Glutamatergic neuron (in vitro differentiated cells): Measurements from ENCODE around the gene ENTPD8. TPM values are rescaled to one million over a fixed set of nuclear protein-coding genes. Genes with fewer than 3 reads are reported as not detected.

Experiments
- DNase-seq: peaks from one replicate; pipeline ENCODE4 v3.0.0; 2022
- H3K27ac Mint-ChIP-seq: one replicate; pipeline ENCODE4 v1.8.0; 2020; ENCODE audit warnings: mild to moderate bottlenecking, mixed read lengths, inconsistent platforms; ENCODE audit not compliant: unreplicated experiment
- H3K27me3 Mint-ChIP-seq: one replicate; pipeline ENCODE4 v1.8.0; 2020; ENCODE audit warnings: mild to moderate bottlenecking, moderate library complexity, mixed read lengths, inconsistent platforms; ENCODE audit not compliant: unreplicated experiment
- H3K36me3 Mint-ChIP-seq: one replicate; pipeline ENCODE4 v1.8.0; 2020; ENCODE audit warnings: mild to moderate bottlenecking, mixed read lengths, inconsistent platforms; ENCODE audit not compliant: unreplicated experiment
- H3K4me1 Mint-ChIP-seq: one replicate; pipeline ENCODE4 v1.8.0; 2020; ENCODE audit warnings: mild to moderate bottlenecking, low read depth, mixed read lengths, inconsistent platforms; ENCODE audit not compliant: unreplicated experiment
- H3K4me3 Mint-ChIP-seq: one replicate; pipeline ENCODE4 v1.8.0; 2020; ENCODE audit warnings: mild to moderate bottlenecking, mixed read lengths, inconsistent platforms; ENCODE audit not compliant: unreplicated experiment
- H3K9me3 Mint-ChIP-seq: one replicate; pipeline ENCODE4 v1.8.0; 2020; ENCODE audit warnings: mild to moderate bottlenecking, moderate library complexity, mixed read lengths, inconsistent platforms; ENCODE audit not compliant: unreplicated experiment
- CTCF ChIP-seq: fragments of 200-600 bp; sonication (generic); IDR thresholded peaks from one replicate; pipeline ENCODE4 v1.5.0; 2021; ENCODE audit not compliant: partially characterized antibody, unreplicated experiment
- total RNA-seq: library from RNA; stranded (reverse); fragmentation: NEBNext Ultra II Directional; extraction: Animal tissue kit (Norgen Biotek cat#: 25700); gene quantifications from one replicate; pipeline ENCODE4 v1.2.1, GENCODE V29; 2021; ENCODE audit not compliant: unreplicated experiment

ENTPD8 gene
- total RNA-seq, 1 donor from 2014 or later = 1.0 TPM

- no peak for DNase-seq
- Mint-ChIP-seq H3K4me1 (peaks cover 2% of the 10 kb centered on the region), H3K9me3 (peaks cover 8% of the 10 kb centered on the region), H3K4me3 (no peak overlapping the region), H3K27ac (no peak overlapping the region), H3K27me3 (peaks cover 5% of the 10 kb centered on the region), H3K36me3 (peaks cover 6% of the 10 kb centered on the region)
- TF ChIP-seq CTCF = no peak
Observed at GRCh38 chr9:137462986-137463930, 22.1 kb upstream of the ENTPD8 start.

DNA sequence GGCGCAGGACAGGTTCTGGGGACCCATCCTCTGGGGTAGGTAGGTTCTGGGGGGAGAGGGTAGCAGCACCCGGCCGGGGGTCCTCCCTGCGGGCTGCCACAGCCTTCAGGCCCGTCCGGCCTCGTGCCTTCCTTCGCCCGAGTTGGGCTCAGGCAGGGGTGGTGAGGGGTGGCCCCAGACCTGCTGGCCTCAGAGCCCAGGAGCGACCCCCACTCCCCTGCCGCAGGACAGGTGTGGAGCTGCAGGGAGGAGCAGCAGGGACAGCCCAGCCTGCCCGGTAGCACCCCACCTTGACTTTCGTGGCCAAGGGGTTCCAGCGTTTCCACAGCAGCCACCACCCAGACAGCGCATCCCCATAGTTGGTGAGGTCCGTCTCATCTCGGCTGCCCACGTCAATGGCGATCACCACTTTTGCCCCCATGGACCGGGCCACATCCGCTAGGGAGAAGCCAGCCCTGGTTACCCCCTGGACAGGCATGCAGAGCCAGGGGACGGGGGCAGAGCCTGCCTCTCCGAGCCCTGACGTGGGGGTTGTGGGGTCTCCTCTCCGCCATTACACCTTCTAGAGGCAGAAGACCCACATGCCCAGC is 21.3 kb upstream of the ENTPD8 start:
- Mint-ChIP-seq H3K9me3 (peaks cover 8% of the 10 kb centered on the region), H3K27me3 (peaks cover 5% of the 10 kb centered on the region), H3K4me1 (peaks cover 2% of the 10 kb centered on the region), H3K27ac (no peak overlapping the region), H3K4me3 (no peak overlapping the region), H3K36me3 (peaks cover 6% of the 10 kb centered on the region)
- no peak for TF ChIP-seq CTCF
- no peak for DNase-seq

GRCh38 chr9:137461663-137462395 is 20.7 kb upstream of the ENTPD8 start:
- H3K36me3 Mint-ChIP-seq = peaks cover 6% of the 10 kb centered on the region
- peaks cover 2% of the 10 kb centered on the region for H3K4me1 Mint-ChIP-seq
- peak; percentile 22 for DNase-seq
- H3K27me3 Mint-ChIP-seq = peaks cover 5% of the 10 kb centered on the region
- H3K4me3 Mint-ChIP-seq = no peak overlapping the region
- H3K9me3 Mint-ChIP-seq = peaks cover 8% of the 10 kb centered on the region
- TF ChIP-seq CTCF = no peak
- H3K27ac Mint-ChIP-seq = no peak overlapping the region

DNA sequence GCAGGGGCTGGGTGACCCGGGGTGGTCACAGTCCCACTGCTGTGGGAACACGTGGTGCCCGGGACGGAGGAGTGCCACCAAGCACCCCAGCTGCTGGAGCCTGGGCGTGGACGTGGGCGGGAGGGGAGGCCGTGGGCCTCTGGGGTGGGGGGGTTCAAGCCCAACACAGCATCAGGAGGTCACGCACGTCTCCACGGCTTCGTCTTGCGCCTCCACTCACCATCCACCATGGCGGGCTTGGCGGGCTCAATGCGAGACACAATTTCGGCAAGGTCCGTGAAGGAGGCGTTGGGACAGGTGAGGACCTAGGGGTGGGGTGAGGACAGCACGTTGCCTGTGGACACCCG is 20.1 kb upstream of the ENTPD8 start:
- H3K27ac Mint-ChIP-seq = no peak overlapping the region
- no peak overlapping the region for H3K4me3 Mint-ChIP-seq
- H3K36me3 Mint-ChIP-seq = peaks cover 5% of the 10 kb centered on the region
- no peak for TF ChIP-seq CTCF
- peaks cover 9% of the 10 kb centered on the region for H3K9me3 Mint-ChIP-seq
- DNase-seq = no peak
- peaks cover 4% of the 10 kb centered on the region for H3K4me1 Mint-ChIP-seq
- peaks cover 5% of the 10 kb centered on the region for H3K27me3 Mint-ChIP-seq
